Spleen (tissue), 11 donors: ENCODE measurements around the gene C3orf22. TPM values are rescaled to one million over a fixed set of nuclear protein-coding genes. Genes with fewer than 3 reads are reported as not detected.

Experiments used
- DNase-seq: peaks from one replicate; pipeline ENCODE4 v3.0.0-alpha.2; 2020
- H3K27ac ChIP-seq, 8 donors: fragments of 200-600 bp; sonication (generic) in 7 of 8; 1 replicate in 4 of 8; 2 replicates in 4 of 8; pipeline versions ENCODE4 v1.5.0 to v1.8.0; 2016 to 2021; ENCODE audit warnings: inconsistent platforms in 4 of 8, mild to moderate bottlenecking in 4 of 8, moderate library complexity in 1 of 8
- H3K27me3 ChIP-seq, 7 donors: fragments of 200-600 bp; sonication (generic) in 6 of 7; replicated peaks in 1 of 7; 1 replicate in 4 of 7; 2 replicates in 3 of 7; pipeline versions ENCODE4 v1.5.0 to v1.8.0; 2016 to 2021; ENCODE audit warnings: inconsistent platforms in 3 of 7, mild to moderate bottlenecking in 1 of 7
- H3K36me3 ChIP-seq, 6 donors: fragments of 200-600 bp; sonication (generic) in 5 of 6; 1 replicate in 4 of 6; 2 replicates in 2 of 6; pipeline versions ENCODE4 v1.5.0 to v1.8.0; 2016 to 2021; ENCODE audit warnings: inconsistent platforms in 2 of 6
- H3K4me1 ChIP-seq, 6 donors: fragments of 200-600 bp; sonication (generic) in 5 of 6; 1 replicate in 3 of 6; 2 replicates in 3 of 6; pipeline versions ENCODE4 v1.5.0 to v1.8.0; 2016 to 2021; ENCODE audit warnings: inconsistent platforms in 3 of 6
- H3K4me3 ChIP-seq, 8 donors: fragments of 200-600 bp; sonication (generic) in 7 of 8; 1 replicate in 4 of 8; 2 replicates in 4 of 8; pipeline versions ENCODE4 v1.5.0 to v1.8.0; 2016 to 2021; ENCODE audit warnings: inconsistent platforms in 4 of 8, mild to moderate bottlenecking in 4 of 8, moderate library complexity in 2 of 8
- H3K9me3 ChIP-seq, 8 donors: fragments of 200-600 bp; sonication (generic) in 7 of 8; 1 replicate in 4 of 8; 2 replicates in 4 of 8; pipeline versions ENCODE4 v1.5.0 to v1.8.0; 2016 to 2021; ENCODE audit warnings: inconsistent platforms in 4 of 8
- POLR2A ChIP-seq, 3 donors: fragments of 450-650 bp; IDR thresholded peaks; one replicate each; pipeline ENCODE4 v1.5.1; 2017; ENCODE audit warnings: antibody characterized with exemption in 3 of 3, mild to moderate bottlenecking in 1 of 3
- POLR2AphosphoS5 ChIP-seq, 3 donors: sonication (generic); formaldehyde crosslinking; IDR thresholded peaks; one replicate each; pipeline ENCODE4 v1.5.1; 2017; ENCODE audit warnings: antibody characterized with exemption in 3 of 3
- WGBS, 5 donors: extraction: QIAGEN DNeasy Blood & Tissue Kit in 3 of 5; methylation state at CpG; one replicate each; pipeline versions ENCODE4 v1.1.5 to v1.1.7; 2013 to 2018; 5-methylcytosine and 5-hydroxymethylcytosine counted together
- intact Hi-C: fragments of 100-400 bp; cut with DNase I; formaldehyde crosslinking; loops from one replicate; pipeline ENCODE4 v1.15.0; 2023; ENCODE audit warnings: low total_unique reads
- polyA plus RNA-seq, 3 donors: library from polyadenylated mRNA; stranded (reverse); fragments of 200-250 nt; gene quantifications; one replicate each; pipeline ENCODE4 v1.2.1, GENCODE V29; 2013
- total RNA-seq, 7 donors: library from RNA; depleted of rRNA in 3 of 7; stranded (reverse); fragments of >200 nt in 3 of 7; fragmentation: NEBNext Ultra II Directional in 4 of 7; extraction: Animal tissue kit (Norgen Biotek cat#: 25700) in 4 of 7; gene quantifications; one replicate each; pipeline versions ENCODE4 v1.1.0 to v1.2.1, GENCODE V29; 2016 to 2021
- TF ChIP-seq, protein P1 (sequence below), 11 experiments: fragments of 200-600 bp in 7 of 11; fragments of 450-650 bp in 4 of 11; sonication (generic) in 4 of 11; IDR thresholded peaks in 8 of 11; conservative IDR thresholded peaks in 3 of 11; 1 replicate in 7 of 11; 2 replicates in 4 of 11; pipeline versions ENCODE4 v1.4.0 to v1.8.0; 2016 to 2021; ENCODE audit warnings: antibody characterized with exemption in 11 of 11, inconsistent platforms in 4 of 11, mild to moderate bottlenecking in 1 of 11
- donor health status: healthy with polysubstance abuse.
- donor health status: DM: no; HTN: no; CAD: no; lungs with moderate emphysema.
- donor health status: DM: no; HTN: no; CAD: no.
- donor health status: Bipolar disorder and iron deficiency.
- donor health status: healthy.
- donor health status: DM: no; HTN: no; CAD: no.
- donor health status: DM: yes; HTN: yes; CAD: no.

C3orf22 gene
- total and polyA plus RNA-seq, 10 donors: not detected

DNA sequence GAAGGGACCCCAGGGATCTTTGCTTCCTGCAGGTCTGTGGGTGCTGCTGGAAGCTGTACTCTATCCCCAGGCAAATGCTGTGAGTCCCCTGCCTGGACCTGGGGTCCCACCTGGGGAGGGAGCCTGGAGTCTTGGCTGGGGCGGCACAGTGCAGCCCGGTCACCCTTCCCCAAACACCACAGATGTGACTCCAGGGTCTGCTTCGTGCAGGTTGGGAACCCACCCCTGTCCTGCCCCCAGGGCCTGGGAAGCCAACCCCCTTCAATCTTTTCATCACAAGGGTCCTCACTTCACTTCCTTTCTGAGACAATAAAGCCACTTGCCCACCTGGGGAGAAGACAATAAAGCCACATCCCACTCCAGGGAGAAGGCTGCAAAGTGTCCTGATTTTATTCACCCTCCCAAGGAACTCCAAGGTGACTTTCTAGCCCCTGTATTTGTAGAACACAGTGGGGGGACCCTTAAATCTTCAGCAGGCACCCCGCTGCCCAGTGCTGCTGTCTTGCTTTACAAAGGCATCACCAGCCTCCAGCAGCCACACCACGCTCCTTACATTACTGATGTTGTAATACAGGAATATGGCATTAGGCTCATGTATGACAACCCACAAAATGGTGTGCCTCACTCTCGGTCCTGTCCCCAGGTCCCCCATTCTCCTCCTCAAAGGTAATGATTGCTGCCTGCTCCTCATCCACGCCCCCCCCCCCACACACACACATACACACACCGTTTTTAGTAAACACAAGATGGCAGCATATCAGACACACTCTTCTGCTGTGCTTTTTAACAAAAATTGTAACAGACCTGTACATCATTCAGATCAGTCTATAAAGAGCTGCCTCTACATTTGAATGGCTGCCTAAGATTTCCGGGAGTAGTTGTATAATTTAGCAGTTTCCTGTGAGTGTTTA is 9.9 kb downstream of the C3orf22 start:
- Histone ChIP-seq H3K9me3 (no peaks in the 10 kb centered on the region), H3K27ac (no peak overlapping the region), H3K4me3 (no peak overlapping the region), H3K4me1 (peaks cover 0 to 13% (median 0%) of the 10 kb centered on the region in 6 donors), H3K36me3 (no peaks in the 10 kb centered on the region), H3K27me3 (peaks cover 0 to 14% (median 0%) of the 10 kb centered on the region in 7 donors)
- peak; percentile 68 for DNase-seq
- TF ChIP-seq POLR2AphosphoS5 (IDR thresholded peaks at IDR 0.05) (no peak), POLR2A (IDR thresholded peaks at IDR 0.05) (no peak)
- TF ChIP-seq, protein P1, sequence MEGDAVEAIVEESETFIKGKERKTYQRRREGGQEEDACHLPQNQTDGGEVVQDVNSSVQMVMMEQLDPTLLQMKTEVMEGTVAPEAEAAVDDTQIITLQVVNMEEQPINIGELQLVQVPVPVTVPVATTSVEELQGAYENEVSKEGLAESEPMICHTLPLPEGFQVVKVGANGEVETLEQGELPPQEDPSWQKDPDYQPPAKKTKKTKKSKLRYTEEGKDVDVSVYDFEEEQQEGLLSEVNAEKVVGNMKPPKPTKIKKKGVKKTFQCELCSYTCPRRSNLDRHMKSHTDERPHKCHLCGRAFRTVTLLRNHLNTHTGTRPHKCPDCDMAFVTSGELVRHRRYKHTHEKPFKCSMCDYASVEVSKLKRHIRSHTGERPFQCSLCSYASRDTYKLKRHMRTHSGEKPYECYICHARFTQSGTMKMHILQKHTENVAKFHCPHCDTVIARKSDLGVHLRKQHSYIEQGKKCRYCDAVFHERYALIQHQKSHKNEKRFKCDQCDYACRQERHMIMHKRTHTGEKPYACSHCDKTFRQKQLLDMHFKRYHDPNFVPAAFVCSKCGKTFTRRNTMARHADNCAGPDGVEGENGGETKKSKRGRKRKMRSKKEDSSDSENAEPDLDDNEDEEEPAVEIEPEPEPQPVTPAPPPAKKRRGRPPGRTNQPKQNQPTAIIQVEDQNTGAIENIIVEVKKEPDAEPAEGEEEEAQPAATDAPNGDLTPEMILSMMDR (IDR thresholded peaks at IDR 0.05 in 8 of 11, conservative IDR thresholded peaks at IDR 0.05 in 3 of 11): no peak
- whole genome bisulfite sequencing, 5 donors: 55 to 69% (median 63%) methylated on average over 9 of the region's 9 CpGs
- intact Hi-C loops: no loop called here

DNA sequence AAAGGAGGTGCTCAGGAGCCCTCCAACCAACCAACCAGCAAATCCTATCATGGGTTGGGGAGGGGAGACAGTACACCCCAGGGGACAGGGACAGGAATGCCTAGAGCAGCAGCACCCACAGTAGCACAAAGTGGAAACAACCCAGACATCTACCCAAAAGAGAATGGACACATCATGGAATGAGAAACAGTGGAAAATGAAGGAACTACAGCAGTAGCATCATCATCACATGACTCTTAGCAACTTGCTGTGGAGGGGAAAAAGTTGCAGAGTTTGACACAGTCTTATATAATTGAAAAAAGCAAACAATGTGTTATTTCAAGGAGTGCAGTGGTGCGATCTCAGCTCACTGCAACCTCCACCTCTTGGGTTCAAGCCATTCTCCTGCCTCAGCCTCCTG is 11.0 kb downstream of the C3orf22 start:
- Histone ChIP-seq H3K9me3 (no peaks in the 10 kb centered on the region), H3K36me3 (no peaks in the 10 kb centered on the region), H3K4me3 (no peak overlapping the region), H3K27me3 (peaks cover 0 to 18% (median 0%) of the 10 kb centered on the region in 7 donors), H3K27ac (no peak overlapping the region), H3K4me1 (peaks cover 0 to 13% (median 0%) of the 10 kb centered on the region in 6 donors)
- 58 to 96% (median 90%) methylated on average over 1 of the region's 1 CpG for WGBS, 5 donors
- intact Hi-C loops: no loop called here
- no peak for DNase-seq
- TF ChIP-seq POLR2A (IDR thresholded peaks at IDR 0.05) (no peak), POLR2AphosphoS5 (IDR thresholded peaks at IDR 0.05) (no peak)
- TF ChIP-seq, protein P1 (IDR thresholded peaks at IDR 0.05 in 8 of 11, conservative IDR thresholded peaks at IDR 0.05 in 3 of 11): no peak

DNA sequence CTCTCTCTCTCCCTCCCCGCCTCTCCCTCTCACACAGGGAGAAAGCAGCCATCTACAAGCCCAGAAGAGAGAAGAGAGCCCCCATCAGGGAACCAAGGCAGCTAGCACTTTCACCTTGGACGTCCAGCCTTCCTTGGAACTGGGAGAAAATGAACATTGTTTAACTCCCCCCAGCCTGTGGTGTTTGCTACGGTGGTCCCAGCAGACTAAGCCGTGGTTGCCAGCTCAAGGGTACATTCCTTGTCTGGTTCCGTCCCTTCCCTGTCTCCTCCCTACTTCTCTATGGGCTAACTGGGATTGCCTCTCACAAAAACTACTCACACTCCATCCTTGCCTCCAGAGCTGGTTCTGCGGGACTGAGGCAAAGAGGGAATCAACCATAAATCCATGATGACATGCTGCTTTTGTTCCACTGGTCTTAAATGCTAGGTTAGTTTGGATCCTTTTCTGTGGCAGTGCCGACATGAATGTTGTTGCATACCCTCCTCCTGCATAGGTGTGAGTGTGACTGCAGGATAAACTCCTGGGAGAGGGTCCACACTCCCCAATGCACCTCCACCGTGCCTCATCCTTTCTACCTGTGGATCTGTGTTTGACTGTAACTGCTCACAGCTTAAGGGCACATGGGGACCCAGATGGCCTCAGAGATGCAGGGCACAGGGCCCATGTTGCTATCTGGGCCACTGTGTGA is 12.0 kb downstream of the C3orf22 start:
- Histone ChIP-seq H3K27ac (no peak overlapping the region), H3K9me3 (no peaks in the 10 kb centered on the region), H3K4me3 (no peak overlapping the region), H3K4me1 (peaks cover 0 to 14% (median 0%) of the 10 kb centered on the region in 6 donors), H3K27me3 (peaks cover 0 to 27% (median 6%) of the 10 kb centered on the region in 7 donors), H3K36me3 (no peaks in the 10 kb centered on the region)
- intact Hi-C loops: no loop called here
- 72 to 91% (median 86%) methylated on average over 7 to 8 of the region's 8 CpGs for WGBS, 5 donors
- no peak for DNase-seq
- TF ChIP-seq POLR2A (IDR thresholded peaks at IDR 0.05) (no peak), POLR2AphosphoS5 (IDR thresholded peaks at IDR 0.05) (no peak)
- TF ChIP-seq, protein P1 (IDR thresholded peaks at IDR 0.05 in 8 of 11, conservative IDR thresholded peaks at IDR 0.05 in 3 of 11): no peak

DNA sequence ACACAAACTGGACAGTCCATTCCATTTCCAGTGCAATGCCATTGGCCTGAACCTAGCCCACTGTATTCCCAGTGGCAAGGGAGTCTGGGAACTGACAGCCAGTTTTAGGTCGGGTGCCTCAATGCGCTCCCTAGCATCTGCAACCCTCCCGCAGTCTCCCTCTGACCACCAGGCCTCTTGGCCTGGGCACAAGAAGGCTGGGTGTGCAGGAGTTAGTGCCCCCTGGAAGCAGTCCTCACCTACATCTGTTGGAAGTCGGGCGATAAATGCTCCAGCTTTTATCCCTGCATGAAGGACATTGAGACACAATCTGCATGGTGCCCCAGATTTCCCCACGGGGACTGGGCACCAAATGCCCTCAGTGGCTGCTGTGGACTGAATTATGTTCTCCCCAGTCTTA is 12.7 kb downstream of the C3orf22 start:
- Histone ChIP-seq H3K4me1 (peaks cover 0 to 21% (median 3%) of the 10 kb centered on the region in 6 donors), H3K9me3 (no peaks in the 10 kb centered on the region), H3K27me3 (peaks cover 0 to 26% (median 12%) of the 10 kb centered on the region in 7 donors), H3K27ac (no peak overlapping the region), H3K36me3 (no peaks in the 10 kb centered on the region), H3K4me3 (no peak overlapping the region)
- TF ChIP-seq POLR2AphosphoS5 (IDR thresholded peaks at IDR 0.05) (no peak), POLR2A (IDR thresholded peaks at IDR 0.05) (no peak)
- TF ChIP-seq, protein P1 (IDR thresholded peaks at IDR 0.05 in 8 of 11, conservative IDR thresholded peaks at IDR 0.05 in 3 of 11): no peak
- intact Hi-C loops: no loop called here
- DNase-seq: peak; percentile 63
- WGBS, 5 donors: 90 to 97% (median 91%) methylated on average over 5 to 6 of the region's 6 CpGs
